ENCODE data around the gene AMER1.
"Not testable (repeated sequence)": the region's sequence is repeated elsewhere in the genome, so short reads cannot be mapped to it uniquely, and the experiment has no call there.

The AMER1 gene

DNA sequence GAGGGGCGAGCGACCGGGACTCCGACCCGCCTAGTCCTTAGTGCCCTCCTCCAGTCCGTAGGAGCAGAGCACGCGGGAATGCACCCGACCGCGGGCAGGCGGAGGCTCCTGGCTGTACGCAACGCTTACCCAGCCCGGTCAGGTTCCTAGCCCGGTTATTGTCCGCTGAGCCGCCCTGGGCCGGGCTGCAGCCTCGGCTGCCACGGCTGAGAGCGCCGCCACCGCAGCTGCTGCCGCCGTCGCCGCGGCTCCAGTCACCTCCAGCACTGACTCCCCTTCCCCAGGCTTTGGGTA lies at the start of gene AMER1:
Gene AMER1 (minus strand): TSS at position 268 of the 294 bp plus-strand sequence. CDS start 12,422 bp downstream, outside the sequence.
- no peak for DNase-seq

DNA sequence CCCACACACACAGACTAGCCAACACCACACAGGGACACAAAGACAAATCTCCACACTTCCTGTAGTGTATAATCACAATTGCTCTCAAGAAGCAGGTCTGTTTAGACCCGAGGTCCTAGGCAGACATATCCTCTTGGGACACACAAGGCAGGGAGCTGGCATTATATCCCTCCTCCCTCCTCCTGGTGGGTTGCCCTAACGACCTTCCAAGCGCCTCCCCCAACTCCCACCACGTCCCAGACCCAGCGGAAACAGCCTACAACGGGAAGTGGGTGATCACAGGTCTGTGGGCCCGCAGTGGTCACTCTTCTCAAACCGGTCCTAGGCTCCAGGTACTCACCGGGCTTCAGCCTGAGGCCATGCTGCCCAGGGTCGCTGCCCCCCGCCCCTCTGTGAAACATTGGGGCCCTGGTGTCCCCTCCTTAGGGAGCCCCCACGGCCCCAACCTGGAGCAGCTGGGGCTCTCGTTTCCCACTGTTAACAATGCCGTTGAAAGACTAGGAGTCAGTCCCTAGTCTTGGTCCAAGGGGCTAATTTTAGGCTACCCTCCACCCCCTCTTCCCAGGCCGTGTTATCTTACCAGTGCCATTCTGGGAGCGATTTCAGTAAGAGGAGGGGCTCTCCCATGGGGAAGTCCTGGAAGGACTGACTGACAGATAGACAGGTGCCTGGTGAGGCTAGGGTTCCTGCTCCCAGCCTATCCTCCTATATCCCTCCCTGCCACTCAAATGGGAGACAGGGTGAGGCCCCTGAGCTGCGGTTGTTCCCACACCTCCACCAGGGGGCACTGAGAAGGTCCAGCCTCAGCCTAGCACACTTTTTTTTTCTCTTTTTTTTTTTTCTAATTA lies 24.8 kb upstream of the AMER1 start, which contains the start of gene ASB12:
Gene ASB12 (minus strand): TSS at position 485 of the 848 bp plus-strand sequence. CDS start 4,957 bp downstream, outside the sequence.
- no peak for DNase-seq

DNA sequence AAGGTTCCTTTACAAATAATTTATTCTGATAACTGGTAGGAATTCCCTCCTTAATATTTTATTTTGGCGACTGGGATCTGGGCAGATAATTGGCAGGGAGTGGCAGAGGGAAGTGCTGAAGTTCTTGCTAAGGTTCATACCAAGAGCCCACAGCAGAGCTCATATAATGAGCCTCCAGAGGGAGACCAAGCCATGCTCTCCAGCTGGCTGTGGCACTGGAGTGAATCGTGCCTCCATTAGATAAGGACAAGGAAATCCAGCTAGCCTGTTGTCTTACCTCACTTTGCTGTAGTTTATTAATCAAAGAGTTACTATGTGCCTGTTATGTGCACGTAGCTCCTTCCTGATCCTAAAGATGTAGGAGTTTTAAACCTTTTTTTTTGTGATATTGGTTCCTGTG lies 23.6 kb upstream of the AMER1 start:
- DNase-seq = no peak

DNA sequence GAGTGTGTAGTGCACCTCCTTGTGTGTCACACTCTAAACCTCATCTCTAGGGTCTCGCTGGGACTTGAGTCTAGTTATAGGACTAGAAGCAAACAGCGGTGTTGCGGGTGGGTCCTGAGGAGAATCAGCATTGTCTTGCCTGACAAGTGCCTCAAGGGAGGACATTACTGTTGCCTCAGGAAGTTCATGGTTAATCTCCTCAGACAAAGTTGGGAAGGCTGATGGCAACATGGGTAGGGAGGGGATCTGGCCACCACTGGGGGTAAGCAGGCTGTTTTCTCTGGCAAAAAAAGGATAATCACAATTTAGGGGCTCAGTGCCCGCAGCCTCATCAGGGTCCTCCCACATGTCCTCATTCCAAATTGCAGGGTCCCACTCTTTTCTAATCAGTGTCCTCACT lies 12.5 kb upstream of the AMER1 start:
- DNase-seq = no peak

DNA sequence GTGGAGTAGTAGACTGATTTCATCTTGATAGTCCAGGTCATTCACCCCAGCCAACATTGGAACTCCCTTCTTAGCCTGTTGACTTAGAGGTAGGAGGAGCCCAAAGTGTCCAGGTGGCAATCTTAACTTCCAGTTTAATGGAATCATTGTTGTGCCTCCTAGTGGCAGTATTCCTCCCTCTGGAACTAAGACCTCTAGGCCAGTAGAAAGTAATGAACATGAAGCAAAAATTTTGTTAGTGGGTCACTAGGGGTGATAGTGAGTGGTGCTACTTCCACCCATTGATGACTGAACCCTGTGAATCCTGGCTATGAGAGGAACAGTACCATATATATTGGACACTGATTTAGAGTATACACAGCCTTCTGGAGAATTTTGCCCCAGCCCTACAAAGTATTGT lies 8.5 kb upstream of the AMER1 start:
- not testable (repeated sequence) for DNase-seq

DNA sequence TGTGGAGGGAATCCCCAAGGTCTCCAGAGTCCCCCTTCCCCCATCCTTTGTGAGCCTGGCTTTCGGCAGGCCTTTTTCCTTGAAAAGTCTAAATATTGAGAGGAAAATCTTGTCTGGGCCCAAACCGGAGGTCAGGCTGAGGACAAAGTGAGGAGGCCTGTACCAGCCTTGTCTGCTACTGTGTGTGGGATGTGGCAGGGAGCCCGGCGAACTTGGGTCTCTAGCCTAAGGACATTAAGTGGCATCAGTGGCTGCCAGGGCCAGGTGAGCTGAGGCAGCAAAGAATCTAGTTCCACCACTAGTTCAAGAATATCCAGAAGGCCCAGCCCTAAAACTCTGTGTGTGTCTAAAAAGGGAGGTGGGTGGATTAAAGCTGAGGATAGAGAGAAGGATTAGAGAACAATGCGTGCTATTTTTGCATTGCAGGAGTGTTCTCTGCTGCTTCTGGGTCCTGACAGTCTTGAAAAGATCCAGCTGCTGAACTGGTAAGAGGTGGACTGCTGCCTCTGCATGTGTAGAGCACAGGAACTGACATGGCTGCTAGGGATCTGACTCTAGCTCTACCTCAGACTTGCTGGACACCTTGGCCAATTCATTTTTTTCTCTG lies 1.2 kb upstream of the AMER1 start:
- DNase-seq = peak; percentile 2

DNA sequence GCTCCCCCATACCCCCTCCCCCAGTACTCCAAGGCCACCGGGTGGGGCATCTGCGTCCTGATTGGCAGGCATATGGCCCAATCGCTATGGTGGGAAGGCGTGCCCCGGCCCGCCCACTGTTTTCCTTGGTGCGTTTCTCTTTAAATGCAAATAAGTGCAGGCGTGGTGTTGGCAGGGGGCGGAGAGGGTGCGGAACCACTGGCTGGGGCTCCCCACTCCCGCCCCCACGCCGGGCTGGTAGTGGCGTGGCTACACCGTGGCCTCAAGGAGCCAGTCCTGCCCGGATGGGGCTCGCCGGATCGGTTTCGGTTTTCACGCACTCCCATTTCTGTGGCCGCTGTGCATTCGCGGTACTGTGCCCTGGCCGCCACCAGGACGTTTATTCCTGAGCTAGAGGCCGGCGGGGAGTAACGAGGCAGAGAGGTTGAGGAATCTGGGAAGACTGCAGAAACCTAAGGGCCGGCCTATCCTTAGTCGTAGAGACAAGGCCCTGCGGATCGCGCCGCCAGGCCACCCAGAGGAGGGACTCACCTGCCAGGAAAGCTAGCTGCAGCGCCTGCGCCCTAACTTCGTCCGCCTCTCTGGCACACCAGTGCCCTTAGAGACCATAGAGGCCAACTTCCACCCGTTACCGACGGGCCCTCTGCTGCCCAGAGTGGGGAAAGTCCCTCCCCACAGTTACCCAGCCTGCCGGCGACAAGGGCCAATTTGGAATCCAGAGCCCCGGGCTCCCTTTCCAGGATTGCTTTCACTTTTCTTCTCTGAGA lies 410 bp upstream of the AMER1 start:
- DNase-seq = peak; percentile 68

DNA sequence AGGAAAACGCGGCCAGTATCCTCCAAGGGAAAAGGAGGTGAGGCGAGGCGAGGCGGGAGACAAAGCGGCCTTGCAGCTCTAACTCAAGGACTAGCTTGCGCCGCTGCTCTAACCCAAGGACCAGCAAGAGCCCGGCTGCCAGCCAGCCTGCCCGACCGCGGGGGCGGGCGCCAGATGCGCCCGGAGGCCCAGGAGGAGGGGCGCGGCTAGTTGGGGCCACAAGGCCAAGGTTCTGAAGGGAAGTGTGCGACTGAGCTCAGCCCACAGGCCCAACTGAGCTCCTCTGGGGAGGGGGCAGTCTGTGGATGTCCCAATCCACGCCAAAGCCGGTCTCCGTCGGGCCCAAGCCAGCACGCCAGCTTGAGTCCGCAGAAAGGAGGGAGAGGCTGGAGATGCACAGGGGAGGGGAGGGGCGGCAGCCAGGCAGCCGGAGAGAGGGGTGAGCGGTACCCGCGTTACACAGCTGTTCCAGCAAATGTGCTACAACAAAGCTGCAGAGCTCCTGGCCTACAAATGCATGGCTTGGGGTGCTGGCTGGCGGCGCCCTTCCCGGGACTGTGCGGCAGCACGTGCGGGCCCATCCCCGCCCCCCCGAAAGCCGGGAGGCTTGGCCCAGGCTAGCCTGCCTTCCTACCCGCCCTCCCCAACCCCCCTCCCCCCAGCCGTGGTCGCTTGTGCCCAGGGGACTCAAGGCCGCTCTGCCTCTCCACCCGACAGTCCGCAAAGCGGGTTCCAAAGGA lies 637 bp downstream of the AMER1 start:
- peak; percentile 27 for DNase-seq

DNA sequence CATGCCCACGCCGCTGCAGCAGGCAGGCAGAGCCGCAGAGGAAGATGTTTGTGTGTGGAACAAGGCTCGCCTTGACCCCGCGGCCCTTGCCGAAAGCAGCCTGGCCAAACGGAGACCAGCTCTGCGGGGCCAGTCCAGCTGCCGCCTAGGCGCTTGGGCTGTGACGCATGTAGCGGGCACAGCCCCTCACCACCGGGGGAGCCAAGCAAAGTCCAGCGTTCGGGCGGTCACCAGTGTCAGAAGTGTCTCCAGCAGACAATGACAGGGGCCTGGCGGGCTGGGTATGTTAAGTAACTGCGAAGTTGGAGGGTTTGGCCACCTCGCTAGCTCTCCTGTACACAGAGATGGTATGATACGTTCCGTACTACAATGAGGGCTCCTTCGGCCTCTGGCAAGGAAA lies 1.3 kb downstream of the AMER1 start:
- no peak for DNase-seq

DNA sequence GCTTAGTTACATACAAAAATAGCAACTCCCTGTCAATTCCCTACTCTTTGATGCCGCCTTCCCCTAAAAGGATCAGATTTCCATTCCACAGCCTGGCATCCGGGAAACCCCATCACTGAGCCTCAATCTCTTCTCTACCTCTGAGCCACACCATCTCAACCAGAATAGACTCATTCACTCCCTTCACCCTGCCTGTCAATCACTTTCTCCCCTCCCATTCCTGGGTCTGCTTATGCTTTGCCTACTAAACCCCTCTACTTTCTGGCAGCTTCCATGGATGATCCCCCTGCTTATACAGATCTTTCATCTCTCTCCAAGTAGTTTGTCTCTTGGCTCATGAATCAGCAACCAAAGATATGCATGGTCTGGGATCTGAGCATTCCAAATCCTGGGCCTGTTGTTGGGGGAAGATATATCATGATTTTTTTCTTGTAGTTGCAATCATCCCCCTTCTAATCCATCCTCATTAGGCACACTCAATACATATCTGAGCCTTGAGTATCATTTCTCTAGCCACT lies 2.6 kb downstream of the AMER1 start:
- DNase-seq = no peak

DNA sequence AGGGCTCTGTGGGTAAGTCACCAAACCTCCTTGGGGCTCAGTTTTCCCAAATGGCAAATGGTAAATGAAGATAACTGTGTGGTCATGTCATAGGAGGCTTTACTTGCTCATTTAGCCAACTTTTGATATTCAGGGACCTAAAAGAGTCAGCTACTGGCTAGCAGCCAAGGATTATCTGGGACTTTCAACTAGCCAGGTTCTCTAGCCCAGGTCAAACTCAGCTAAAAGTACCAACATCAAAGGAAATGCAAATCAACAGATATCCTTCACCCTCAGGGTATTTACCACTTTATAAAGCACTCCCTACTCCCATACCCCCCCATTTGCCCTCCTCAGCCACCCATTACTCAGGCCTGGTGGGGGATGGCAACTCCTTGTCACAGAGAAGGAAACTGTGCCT lies 7.5 kb downstream of the AMER1 start:
- no peak for DNase-seq

DNA sequence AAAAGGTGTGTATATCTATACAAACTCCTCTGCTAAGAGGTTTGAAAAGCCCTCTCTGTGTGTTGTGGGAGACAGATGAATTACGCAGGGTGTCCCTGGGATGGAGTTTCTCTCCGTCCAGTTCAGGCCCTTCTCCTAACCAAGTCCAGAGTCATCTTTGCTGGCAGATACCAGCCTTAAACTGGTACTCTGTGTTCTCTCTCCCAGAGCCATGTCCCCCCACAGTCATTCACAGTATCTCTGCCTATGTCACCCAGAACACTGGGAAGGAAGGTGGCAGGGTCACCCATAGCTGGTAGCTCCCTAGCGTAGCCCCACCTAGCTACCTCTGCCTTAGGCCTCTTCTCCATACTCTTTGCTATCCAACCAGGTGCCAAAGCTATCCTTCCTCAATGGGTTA lies 8.9 kb downstream of the AMER1 start:
- no peak for DNase-seq

DNA sequence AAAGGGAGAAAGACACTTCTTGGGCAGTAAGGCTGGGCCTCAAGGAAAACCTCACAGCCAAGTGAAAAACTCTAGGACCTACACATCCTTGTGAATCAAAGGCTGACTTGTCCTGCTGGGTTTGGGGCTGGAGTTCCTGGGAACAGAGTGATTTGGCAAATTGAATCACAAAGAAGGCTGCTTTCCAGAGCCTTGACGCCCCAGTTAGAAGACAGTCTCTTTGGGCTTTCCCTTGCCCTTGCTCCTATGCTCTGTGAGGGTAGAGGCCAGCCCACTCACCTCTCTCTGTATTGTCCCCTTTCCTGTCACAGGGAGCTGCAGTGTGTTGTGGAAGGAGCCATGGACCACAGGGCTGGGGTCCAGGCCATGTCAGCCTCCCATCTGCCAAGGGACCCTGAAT lies 9.6 kb downstream of the AMER1 start:
- no peak for DNase-seq

DNA sequence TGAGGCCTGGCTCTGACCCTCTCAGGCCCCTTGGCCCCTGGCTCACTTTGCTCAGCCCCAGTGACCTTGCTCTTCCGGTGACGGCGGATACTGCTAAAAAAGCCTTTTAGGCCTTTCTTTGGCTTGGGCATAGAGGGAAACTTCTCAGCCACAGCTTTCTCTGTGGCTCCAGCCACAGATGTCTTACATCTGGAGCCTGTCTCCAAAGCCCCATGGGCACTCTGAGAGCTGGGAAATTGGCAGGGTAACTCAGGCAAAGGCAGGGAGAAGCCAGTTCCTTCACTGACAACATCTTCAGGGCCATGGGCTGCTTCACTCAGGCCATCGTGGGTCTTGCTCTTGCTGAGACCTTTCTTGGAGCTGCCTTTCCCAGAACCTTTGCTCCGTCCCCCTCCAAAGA lies 12.8 kb downstream of the AMER1 start:
- no peak for DNase-seq

DNA sequence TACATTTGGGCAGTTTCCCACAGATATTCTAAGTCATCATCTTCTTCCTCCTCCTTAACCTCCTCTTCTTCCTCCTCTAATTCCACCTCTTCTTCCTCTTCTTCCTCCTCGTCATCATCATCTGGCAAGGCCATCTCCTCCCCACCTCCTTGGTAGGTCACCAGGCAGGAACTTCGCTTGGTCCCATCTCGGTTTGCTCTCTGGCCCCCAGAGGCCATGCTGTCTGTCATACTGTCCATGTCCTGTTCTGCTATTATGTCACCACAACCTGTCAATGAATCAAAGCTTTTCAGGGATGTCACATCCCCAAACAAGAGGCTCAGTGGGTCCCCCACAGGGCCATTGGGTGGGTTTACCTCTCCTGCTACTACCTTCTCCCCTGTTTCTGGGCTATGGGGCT lies 13.5 kb downstream of the AMER1 start:
- DNase-seq = no peak

DNA sequence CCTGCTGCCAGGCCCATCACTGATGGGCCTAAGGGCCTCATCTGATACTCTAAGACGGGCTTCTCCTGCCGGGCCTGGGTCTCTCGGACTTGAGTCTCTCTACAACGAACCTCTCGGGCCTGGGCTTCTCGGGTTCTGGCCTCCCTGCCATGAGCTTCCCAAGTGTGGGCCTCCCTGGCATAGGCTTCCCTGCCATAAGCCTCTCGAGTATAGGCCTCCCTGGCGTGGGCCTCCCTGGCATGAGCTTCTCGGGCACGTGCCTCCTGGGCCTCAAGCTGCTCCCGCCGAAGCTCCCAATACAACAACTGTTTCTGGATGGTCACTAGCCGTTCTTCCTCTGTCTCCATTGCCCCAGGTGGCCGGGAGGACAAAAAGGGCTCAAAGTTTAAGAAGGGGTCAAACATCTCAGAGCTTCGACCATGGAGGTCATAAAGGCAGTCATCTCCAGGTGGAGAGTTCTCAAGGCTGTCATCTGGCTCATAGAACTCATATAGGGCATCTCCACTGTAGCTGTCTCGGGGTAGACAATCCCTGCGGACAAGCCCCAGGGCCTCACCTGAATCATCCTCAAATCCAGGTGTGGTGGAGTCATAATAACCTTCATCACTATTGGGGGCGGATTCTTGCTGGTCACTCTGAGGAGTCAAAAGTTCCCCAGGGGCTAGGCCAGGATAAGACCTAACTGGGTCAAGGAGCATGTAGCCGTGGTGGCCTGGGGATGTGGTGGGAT lies 14.1 kb downstream of the AMER1 start:
- DNase-seq = no peak

DNA sequence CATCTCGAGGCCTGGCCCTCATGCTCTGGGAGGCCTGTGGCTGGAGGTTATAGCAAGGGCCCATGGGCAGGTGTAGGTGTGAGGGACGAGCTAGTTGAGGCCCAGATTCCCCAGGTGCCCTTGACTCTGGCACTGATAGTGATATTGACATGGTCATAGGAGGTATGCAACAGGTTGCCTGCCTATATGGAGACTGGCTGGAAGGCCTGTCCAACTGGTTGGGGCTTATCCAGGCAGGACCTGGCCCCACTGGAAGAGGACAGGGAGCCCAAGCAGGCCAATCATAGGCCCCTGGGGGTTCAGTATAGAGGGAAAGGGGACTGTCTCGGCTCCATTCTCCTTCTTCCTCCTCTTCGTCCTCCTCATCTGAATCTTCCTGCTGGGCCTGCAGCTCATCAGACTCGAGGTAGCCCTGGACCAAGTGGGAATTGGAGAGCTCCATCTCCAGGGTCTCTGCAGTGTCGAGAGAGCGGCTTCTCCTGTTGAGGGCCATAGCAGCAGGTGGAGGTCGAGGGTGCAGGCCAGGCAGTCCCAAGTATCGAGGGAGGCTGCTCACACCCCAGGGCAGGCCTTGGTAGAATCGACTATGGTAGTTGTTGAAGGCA lies 15.3 kb downstream of the AMER1 start:
- DNase-seq = no peak

DNA sequence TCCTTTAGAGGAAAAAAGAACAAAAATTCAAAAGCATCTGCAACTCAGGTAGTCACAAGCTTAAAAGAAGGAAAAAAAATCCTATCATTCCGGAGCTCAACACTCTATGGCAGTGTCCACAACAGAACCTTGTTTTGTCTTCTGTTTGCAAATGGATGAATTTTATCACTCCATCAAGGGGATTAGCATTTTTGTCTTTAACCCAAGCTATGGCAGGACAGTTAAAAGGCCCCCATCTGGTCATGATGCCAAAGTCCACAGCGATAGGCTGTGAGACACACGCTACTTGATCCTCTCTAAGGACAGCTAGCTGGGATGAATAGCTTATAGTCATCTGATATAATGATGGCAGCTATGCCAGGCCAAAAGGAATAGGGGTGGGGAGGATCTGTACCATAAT lies 16.6 kb downstream of the AMER1 start:
- DNase-seq = no peak

DNA sequence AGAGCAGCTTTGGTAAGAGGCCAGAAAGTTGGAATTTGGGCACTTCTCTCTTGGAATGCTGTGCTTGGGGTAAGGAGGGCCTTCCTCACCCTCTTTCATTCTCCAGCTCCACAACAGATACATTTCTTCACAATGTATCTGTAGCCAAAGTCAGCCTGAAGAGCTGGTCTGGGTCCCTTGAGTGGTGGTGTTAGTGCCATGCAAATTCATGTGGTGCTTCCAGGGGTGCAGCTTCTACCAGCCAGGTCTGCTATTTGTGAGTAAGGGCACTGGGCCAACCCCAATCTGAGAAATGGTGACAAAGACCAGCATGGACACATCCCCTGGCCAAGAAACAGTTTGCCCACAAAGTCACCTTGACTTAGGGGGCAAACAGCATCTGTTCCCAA lies 17.8 kb downstream of the AMER1 start:
- no peak for DNase-seq

DNA sequence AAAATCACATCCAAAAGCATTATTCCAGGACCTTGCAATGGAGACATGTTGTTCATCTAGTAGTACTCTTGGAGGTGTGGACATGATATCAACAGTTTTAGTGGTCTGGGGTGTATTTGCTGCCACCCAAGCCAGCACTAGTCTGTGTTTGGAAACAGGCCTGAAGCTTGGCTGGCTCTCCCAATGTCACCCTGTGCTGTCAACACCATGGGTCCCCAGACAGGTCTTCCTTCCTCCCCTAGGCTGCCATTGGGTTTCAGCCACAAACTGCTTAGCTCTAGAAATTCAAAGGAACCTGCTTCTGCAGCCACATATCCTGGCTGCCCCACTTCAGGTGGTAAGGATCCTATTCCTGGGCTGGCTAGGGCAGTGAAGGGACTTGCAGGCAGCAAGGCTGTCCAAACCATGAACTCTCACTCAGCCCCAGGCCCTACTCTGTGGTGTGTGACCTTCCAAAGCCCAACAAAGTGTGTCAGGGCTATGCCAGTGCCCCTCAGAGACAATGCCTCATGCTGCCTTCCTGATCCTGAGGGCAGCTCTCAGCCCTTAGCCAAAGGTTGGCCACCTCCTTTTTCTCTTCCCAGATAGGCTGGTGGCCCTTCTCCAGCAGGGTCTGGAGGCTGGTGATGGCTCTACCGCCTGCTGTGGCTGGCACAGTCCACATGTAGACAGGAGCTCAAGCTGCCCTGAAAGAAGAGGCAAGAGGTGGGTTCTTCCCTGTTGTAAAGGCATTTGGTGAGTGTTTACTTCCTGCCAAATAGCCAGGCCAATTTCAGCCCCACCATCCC lies 18.3 kb downstream of the AMER1 start:
- DNase-seq = no peak

DNA sequence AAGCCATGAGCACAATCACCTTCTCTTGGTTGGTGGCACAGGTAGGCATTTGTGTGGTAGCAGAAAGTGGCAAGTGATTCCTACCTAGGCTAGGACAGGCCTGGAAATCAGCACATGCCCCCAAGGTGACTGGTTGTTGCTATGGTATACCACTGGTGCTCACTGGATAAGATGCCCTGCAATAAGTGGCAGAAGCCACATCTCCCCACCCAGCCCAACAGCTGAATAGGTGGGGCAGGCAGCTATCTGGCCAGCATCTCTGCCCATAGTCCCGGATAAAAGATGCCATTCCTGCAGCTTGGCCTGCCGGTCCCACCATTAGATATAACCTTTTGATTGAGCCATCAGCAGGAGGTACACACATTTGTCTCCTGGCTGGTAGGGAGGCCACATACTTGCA lies 21.1 kb downstream of the AMER1 start:
- no peak for DNase-seq
